Stimulated activated CD4-positive, alpha-beta T cell treated with anti-CD3 and anti-CD28 coated beads, Interleukin-1b, Interleukin-23, amount 100 ng/mL, for 4 hours (primary cell): ENCODE data around the gene C11orf68.

Experiments
- DNase-seq, 2 donors: peaks; one replicate each; pipeline ENCODE4 v3.0.0-alpha.2; 2020; ENCODE audit warnings: low read depth in 2 of 2

The C11orf68 gene

DNA sequence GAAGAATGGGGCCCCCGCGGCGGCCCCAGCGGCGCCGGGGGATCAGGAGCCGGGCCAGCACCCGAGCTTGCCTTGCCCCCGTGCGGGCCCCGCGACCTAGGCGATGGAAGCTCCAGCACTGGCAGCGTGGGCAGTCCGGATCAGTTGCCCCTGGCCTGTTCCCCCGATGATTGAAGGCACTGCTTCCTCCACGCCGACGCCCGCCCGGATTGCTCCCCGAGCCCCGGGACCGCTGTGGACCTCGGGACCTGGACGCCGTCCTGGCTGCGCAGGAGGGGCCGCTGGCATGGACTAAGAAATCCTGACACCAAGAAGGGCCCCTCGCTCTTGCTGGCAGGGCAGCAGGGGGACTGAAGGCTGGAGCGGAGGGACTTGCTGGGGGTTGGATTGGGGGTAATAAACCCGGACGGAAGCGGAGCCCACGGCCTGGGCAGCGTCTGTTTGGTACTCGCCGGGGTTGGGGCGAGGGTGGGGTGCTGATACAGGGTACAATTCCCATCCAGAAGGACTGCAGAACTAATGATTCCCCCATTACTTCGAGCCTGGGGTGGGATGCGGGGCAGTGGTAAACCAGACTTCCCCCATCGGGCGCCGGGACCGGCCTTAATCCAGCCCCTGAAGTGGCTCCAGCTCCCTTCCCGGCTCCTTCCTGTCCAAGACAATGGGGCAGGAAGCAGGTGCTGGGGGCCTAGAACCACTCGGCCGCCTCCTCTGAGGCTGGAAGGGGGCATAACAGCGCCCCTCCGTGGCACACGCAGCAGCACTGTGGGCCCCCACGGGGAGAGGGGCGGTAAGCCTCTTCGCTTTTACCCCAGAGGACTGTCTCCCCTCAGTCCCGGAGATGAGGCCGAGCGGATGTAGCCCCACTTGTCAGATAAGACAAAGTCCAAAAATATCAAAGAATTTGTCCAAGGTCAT lies 27.4 kb downstream of the C11orf68 start:
- DNase-seq, result peak; percentile 47 to 61

DNA sequence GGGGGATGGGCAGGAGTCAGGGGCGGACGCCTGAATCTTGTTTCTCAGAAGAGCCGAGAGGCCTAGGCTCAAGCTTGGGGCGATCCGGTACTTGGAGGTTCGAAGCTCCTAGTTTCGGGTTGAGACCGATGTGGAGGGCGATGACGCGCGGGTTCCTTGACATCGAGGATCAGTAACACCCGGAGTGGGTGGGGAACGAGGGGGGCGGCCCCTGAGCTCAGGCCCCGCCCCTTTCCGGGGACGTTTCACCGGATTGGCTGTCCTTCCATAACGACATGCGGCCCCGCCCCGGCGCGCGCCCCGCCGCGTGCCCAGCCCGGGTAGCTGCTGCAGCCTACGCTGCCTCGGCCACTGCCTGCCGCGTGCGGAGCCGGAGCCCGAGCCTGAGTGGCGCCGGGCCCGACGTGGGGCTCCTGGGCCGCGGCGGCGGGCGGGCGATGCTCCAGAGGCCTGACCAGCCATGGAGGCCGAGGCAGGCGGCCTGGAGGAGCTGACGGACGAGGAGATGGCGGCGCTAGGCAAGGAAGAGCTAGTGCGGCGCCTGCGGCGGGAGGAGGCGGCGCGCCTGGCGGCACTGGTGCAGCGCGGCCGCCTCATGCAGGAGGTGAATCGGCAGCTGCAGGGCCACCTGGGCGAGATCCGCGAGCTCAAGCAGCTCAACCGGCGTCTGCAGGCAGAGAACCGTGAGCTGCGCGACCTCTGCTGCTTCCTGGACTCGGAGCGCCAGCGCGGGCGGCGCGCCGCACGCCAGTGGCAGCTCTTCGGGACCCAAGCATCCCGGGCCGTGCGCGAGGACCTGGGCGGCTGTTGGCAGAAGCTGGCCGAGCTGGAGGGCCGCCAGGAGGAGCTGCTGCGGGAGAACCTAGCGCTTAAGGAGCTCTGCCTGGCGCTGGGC lies 28.3 kb downstream of the C11orf68 start, which contains the start of gene CCDC85B:
Gene CCDC85B, plus strand, starts transcription at position 350 of the 895 bp plus-strand sequence. Its CDS starts 111 bp downstream, at position 461.
- DNase-seq, result peak; percentile 98 to 99

DNA sequence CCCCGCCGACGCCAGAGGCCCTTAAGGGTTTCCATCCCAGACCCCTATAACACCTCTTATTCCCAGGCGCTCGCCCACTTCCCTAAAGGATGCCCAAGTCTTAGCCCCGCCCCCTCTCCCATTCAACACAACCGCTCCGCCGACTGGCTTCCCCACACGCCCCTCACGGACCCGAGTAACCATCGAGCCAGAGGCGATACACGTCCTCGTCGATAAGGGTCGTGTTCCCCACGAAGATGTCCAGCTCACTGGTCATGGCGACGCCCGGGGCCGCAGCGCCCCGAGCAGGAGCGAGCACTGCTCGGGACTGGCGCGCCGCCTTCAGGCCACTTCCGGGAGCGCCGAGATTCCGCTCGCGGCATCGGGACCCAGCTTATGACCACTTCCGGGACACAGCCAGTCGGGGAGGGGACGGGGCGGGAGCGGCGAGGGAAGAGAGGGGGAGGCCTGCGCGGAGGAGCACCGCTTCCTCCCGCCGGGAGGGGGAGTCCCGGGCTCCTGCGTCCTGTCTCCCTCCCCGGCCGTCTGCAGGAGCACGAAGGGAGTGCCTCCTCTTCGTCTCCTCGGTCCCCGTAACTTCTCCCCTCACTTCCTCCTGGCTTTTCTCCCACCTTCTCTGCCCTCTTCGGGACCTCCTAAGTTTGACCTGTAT lies 30.6 kb downstream of the C11orf68 start, which contains the start of gene FIBP:
Gene FIBP, minus strand, starts transcription at position 309 of the 652 bp plus-strand sequence. Its CDS starts 53 bp downstream, at position 256.
- peak; percentile 91 to 95 for DNase-seq

DNA sequence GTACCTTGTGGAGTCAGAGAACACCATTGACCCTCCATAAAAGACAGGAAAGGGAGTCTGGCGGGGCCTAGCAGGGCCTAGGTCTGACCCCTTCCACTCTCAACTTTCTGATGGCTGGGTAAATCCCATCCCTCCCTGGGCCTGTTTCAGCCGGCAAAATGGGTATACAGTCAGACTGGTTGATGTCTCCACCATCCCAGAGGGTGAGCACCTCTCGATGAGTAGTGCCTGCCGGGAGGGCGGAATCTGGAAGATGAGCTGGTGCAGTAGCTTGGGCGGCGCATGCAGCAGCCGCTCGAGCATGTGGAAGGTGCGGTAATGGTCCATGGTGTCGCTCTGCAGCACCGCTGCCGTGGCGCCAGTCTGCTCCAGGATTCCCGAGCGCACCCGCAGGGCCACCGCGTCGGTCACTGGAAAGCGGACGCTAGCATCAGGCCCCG lies 31.1 kb downstream of the C11orf68 start:
- DNase-seq, result no peak

DNA sequence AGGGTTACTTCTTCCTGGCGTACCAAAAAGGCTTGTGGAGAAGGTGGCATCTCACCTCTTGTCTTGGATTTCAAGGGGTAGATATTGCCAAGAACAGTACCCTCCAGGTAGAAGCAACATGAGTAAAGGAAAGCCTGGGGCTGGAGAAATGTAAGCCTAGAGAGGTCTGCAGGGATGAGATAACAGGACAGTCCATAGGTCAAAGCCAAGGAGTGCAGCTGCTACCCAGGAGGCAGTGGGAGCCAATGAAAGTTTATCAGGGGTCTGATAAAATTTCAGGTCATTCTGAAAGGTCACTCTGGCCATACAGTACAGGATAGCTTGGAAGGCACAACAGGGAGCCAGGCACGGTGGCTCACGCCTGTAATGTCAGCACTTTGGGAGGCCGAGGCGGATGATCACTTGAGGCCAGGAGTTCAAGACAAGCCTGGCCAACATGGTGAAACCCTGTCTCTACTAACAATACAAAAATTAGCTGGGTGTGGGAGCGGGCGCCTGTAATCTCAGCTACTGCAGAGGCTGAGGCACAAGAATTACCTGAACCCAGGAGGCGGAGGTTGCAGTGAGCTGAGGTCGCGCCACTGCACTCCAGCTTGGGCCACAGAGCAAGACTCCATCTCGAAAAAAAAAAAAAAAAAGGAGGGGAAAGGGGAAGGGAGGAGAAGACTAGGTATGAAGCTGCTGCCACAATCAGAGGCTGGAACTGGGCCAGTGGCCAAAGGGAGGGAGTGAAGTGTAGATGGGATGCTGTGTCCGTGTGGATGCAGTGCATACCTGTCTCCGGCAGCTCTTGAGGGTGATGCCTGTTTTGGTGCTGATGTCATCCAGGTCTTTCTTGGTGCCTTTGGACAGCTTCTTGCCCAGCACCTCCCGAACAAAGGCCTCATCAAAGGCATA lies 31.8 kb downstream of the C11orf68 start:
- no peak for DNase-seq

DNA sequence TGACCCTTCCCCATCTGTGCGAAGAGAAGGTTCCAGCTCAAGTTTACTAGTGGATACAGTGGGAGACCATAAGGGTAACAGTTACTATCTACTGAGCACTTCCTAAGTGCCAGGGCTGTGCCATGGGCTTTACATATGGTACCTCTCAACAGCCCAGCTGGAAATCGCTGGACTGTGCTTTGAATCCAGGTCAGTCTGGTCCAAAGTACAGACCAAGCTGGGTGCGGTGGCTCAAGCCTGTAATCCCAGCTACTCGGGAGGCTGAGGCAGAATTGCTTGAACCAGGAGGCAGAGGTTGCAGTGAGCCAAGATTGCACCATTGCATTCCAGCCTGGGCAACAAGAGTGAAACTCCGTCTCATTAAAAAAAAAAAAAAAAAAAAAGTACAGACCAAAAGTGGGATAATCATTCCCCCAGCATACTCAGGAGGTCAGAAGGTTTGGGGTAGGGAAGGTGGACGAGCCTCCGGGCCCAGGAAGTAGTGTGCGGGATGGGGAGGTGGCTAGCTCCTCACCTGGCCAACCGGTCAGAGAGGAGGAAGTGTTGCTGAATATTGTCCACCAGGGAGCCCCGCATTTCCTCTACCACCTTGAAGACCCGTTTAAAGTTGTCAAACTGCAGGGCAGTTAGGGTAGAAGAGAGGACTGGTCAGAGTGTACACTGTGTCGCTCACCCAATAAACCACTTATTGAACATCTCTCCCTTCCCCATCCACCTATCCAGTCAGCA lies 32.9 kb downstream of the C11orf68 start:
- DNase-seq, result no peak

DNA sequence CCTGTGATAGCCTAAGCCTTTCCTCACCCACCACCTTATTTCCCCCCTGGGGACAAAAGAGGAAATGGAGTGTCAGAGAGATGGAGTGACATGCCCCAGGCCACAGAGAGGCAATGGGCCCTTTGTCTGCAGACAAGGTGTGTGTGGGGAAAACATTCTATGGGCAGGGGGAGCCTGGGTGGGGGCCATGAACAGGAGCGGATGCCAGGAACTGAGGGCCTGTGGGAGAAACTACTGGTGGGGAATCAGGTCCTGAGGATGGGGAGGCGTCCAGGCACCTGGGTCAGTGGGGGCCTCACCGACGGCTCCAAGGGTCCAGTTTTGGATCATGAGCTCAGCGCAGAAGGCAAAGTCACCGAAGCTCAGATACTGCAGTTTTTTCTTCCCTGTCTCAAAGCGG lies 33.6 kb downstream of the C11orf68 start:
- no peak for DNase-seq

DNA sequence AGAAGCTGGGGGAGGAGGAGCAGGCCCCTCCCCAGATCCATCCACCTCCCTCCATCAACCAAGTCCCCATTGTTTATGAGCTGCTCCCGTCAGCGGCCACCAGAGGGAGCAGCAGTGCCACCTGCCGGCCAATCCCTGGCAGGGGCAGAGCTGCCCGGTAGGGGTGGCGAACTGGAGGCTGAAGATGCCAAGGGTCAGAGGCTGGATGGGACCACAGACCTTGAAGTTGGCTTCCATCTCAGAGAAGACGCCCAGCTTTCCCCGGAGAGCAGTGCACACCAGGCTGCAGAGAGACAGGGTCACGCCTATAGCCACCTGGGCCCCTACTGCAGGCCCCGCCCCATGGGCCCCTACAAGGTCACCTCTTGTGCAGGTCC lies 34.2 kb downstream of the C11orf68 start:
- peak; percentile 73 to 75 for DNase-seq

DNA sequence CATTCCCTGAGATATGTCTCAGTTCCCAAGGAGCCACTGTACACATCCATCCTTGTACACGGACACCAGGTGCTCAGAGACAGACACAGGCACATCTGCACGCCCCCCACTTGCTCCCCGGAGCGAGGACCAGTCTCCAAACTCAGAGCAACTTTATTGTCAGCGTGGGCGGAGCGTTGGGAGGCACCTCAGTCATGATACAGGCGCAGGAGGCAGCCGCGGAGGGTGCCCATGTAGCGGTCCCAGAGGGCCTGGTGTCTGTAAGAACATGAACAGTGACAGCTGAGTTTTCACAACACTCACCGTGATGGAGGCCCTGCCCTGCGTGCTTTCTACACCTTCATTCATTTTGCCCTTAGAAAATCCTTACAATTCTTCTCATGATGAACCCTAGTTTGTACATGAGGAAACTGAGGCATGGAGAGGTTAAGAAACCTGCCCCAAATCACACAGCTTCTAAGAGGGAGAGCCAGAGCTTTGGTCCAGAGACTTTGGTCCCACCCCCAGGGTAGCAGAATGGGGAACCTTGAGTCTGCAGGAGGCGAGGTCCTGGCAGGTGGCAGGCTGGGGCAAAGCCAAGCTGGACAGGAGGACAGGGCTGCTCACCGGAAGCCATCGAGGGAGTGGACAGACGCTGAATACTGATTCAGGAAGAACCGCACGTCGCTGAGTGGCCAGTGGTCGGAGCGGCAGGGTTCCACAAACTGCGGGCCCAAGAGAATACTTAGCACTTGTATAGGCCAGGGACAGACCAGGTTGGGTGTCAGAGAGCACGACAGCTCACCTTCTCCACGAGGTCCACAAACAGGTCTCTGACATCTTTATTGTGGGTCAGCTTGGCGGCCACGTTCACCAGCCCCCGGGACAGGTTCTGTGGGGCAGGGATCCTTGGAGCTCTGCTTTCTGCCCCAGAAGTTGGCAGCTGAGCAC lies 34.8 kb downstream of the C11orf68 start:
- no peak for DNase-seq

DNA sequence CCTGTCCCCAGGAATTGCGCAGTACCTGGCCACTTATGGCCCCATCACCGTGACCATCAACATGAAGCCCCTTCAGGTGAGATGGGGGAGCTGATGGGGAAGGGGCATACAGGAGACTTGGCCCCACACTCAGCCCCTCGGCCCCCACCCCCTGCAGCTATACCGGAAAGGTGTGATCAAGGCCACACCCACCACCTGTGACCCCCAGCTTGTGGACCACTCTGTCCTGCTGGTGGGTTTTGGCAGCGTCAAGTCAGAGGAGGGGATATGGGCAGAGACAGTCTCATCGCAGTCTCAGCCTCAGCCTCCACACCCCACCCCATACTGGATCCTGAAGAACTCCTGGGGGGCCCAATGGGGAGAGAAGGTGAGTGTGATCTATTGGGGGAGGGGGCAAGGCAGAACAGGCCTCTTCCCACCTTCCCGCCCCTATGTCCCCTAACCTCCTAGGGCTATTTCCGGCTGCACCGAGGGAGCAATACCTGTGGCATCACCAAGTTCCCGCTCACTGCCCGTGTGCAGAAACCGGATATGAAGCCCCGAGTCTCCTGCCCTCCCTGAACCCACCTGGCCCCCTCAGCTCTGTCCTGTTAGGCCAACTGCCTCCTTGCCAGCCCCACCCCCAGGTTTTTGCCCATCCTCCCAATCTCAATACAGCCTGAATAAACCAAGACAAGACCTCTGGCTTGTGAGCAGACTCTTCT lies 35.7 kb downstream of the C11orf68 start:
- DNase-seq, result no peak

DNA sequence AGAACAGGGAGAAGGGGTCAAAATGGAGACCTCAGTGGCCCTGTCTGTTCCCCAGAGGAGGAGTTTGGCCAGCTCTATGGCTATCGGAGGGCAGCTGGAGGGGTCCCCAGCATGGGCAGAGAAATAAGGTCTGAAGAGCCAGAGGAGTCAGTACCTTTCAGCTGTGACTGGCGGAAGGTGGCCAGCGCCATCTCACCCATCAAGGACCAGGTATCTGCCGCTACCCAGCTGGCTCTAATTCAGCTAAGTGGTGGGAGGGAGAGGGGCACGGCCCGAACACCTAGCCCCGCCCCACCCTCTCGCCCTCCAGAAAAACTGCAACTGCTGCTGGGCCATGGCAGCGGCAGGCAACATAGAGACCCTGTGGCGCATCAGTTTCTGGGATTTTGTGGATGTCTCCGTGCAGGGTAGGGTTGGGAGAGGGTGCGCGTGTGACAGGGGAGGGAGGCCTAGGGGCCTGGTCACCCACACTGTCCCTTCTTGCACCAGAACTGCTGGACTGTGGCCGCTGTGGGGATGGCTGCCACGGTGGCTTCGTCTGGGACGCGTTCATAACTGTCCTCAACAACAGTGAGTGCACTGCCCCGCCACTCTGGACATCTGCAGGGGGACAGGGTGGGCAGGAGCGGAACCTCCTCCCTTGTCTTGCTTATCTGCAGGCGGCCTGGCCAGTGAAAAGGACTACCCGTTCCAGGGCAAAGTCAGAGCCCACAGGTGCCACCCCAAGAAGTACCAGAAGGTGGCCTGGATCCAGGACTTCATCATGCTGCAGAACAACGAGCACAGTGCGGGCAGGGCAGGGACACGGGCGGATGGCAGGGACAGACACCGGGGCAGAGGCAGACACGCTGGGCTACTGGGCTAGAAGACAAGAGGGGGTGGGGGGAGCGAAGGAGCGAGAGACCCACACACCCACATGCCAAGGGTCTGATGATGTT lies 36.5 kb downstream of the C11orf68 start:
- DNase-seq, result no peak

DNA sequence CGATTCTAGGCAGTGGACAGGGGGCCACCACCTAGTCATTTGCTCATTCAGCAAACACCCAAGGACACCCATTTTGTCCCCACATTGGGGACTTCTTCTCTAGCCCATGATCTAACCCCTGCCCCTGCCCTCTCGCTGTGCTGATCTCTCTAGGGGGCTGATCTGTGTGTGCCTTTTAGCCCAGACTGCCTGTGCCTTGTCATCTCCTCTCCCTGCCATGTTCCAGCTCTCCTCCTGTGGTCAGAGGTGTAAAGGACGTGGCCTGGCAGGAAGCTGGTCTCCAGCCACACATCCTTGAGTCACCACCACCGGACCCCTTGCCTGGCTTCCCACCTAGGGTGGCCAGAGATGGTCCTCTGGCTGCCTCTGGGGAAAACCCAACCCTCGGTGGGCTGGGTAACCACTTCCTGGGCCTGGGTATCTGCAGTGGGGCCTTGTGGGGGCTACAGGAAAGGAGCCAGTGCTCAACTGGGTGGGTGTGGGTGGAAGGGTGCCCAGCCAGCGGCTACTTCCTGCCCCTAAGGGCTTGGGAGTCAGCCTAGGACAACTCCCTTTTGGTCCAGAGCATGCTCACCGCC lies 37.9 kb downstream of the C11orf68 start:
- DNase-seq, result no peak

DNA sequence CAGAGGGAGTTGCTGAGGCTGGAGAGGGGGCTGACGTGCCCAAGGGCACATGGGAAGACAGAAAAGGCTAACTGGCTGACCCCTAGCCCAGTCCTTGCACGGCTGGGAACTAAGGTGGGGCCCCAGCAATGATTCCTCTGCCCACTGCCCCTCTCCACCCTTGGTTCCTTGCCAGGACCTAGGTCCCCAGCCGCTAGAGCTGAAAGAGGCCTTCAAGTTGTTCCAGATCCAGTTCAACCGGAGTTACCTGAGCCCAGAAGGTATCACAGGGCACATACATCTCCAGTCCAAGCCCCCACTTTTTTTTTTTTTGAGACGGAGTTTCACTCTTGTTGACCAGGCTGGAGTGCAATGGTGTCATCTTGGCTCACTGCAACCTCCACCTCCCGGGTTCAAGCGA lies 38.8 kb downstream of the C11orf68 start:
- no peak for DNase-seq

DNA sequence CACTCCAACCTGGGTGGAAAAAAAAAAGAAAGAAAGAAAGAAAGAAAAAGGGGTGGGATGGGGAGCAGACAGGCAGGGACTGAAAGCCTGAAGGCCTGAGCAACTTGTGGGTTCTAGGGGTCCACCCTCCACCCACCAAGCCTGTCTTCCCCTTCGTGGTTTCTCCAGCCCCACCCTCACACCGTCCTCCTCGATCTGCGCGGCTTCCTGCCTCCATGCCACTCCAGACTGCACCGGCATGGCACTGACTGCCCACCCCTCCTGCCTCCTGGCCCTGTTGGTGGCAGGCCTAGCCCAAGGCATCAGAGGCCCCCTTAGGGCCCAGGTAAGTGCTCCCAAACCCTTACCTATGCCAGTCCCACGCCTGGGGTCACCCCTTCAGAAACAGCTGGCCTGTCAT lies 39.2 kb downstream of the C11orf68 start, which contains the start of gene CTSW:
Gene CTSW, plus strand, starts transcription at position 221 of the 400 bp plus-strand sequence. Its CDS starts 18 bp downstream, at position 239.
- no peak for DNase-seq

DNA sequence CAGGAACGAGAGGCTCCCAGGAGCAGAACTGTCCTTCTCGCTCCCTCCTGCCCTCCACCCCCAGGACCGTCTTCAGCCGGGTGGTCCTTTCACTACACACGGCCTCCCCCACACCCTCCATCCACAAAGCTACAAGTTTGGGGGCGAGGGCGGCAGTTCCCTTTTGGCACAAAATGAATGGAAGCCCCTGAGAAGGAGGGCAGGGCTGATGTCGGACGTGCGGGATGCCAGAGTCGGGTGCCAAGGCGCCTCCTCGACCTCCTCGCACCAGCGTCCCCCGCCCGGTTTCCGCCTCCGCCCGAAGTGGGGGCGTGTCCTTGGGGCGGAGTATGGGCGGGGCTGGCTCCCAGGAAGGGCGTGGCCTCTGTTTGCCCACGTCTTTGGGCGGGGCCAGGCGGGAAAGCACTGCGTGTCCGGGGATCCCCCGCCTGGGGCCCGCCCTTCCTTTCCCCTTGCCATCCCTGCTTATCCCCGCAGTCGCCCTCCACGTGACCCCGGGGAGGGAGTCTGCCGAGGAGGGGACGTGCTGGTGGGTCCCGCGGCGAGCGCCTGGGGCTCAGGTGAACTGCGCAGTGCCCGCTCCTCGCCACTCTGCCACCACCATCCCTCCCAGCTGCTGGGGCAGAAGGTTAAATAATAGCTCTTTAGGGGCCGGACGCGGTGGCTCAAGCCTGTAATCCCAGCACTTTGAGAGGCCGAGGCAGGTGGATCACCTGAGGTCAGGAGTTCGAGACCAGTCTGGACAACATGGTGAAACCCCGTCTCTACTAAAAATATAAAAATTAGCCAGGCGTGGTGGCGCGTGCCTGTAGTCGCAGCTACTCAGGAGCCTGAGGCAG lies 45.3 kb downstream of the C11orf68 start:
- DNase-seq, result peak; percentile 95 to 98
